ENCODE measurements around the gene IQGAP2.

The IQGAP2 gene

GRCh38 chr5:76467216-76467615, 64.1 kb downstream of the IQGAP2 start:
- in situ Hi-C loops (cut with MboI; ENCODE audit: low pct_unique_long_range_greater_than_20kb, low sequenced_read_pairs, unreplicated experiment), result no loop called here
- no peak for DNase-seq (ENCODE audit: low spot score)
- TF ChIP-seq CTCF (IDR thresholded peaks at IDR 0.05; ENCODE audit: extremely low read depth, insufficient read depth, missing control alignments), result no peak

GRCh38 chr5:76468635-76469425, 65.7 kb downstream of the IQGAP2 start:
- DNase-seq (ENCODE audit: low spot score), result no peak
- no peak for TF ChIP-seq CTCF (IDR thresholded peaks at IDR 0.05; ENCODE audit: extremely low read depth, insufficient read depth, missing control alignments)
- in situ Hi-C loops (cut with MboI; ENCODE audit: low pct_unique_long_range_greater_than_20kb, low sequenced_read_pairs, unreplicated experiment), result no loop called here

- TF ChIP-seq CTCF (IDR thresholded peaks at IDR 0.05; ENCODE audit: extremely low read depth, insufficient read depth, missing control alignments), result no peak
- in situ Hi-C loops (cut with MboI; ENCODE audit: low pct_unique_long_range_greater_than_20kb, low sequenced_read_pairs, unreplicated experiment), result no loop called here
- DNase-seq (ENCODE audit: low spot score), result no peak
These were observed 66.7 kb downstream of the IQGAP2 start for GRCh38 chr5:76469656-76470290.

GRCh38 chr5:76470976-76471375, 67.9 kb downstream of the IQGAP2 start:
- TF ChIP-seq CTCF (IDR thresholded peaks at IDR 0.05; ENCODE audit: extremely low read depth, insufficient read depth, missing control alignments), result no peak

GRCh38 chr5:76471406-76471805, 68.3 kb downstream of the IQGAP2 start:
- DNase-seq (ENCODE audit: low spot score), result no peak
- in situ Hi-C loops (cut with MboI; ENCODE audit: low pct_unique_long_range_greater_than_20kb, low sequenced_read_pairs, unreplicated experiment), result no loop called here

More at GRCh38 chr5:76470976-76471375, 67.9 kb downstream of the IQGAP2 start:
- no peak for DNase-seq (ENCODE audit: low spot score)
- in situ Hi-C loops (cut with MboI; ENCODE audit: low pct_unique_long_range_greater_than_20kb, low sequenced_read_pairs, unreplicated experiment), result no loop called here

GRCh38 chr5:76471987-76472334, 68.9 kb downstream of the IQGAP2 start:
- TF ChIP-seq CTCF (IDR thresholded peaks at IDR 0.05; ENCODE audit: extremely low read depth, insufficient read depth, missing control alignments), result no peak
- no peak for DNase-seq (ENCODE audit: low spot score)
- in situ Hi-C loops (cut with MboI; ENCODE audit: low pct_unique_long_range_greater_than_20kb, low sequenced_read_pairs, unreplicated experiment), result no loop called here

More at GRCh38 chr5:76471406-76471805, 68.3 kb downstream of the IQGAP2 start:
- no peak for TF ChIP-seq CTCF (IDR thresholded peaks at IDR 0.05; ENCODE audit: extremely low read depth, insufficient read depth, missing control alignments)
